AG09309 (cell line): ENCODE data around the gene BPIFA2.

Source experiments
- DNase-seq: peaks from one replicate; pipeline ENCODE4 v3.0.0-alpha.2; 2010; ENCODE audit warnings: low read depth
- H3K4me3 ChIP-seq: 2 replicates; pipeline ENCODE4 v1.5.1; 2011; ENCODE audit warnings: mild to moderate bottlenecking, low read depth, low read length, moderate library complexity; ENCODE audit not compliant: control insufficient read depth
- CTCF ChIP-seq: IDR thresholded peaks from 2 replicates; pipeline ENCODE4 v1.5.1; 2011; ENCODE audit warnings: mild to moderate bottlenecking, low read depth, low read length, inconsistent platforms; ENCODE audit not compliant: insufficient read depth, control insufficient read depth; ENCODE audit errors: missing control alignments

BPIFA2 gene

GRCh38 chr20:33139467-33139866, 28.5 kb upstream of the BPIFA2 start:
- DNase-seq: no peak
- no peak overlapping the region for H3K4me3 ChIP-seq
- no peak for TF ChIP-seq CTCF

GRCh38 chr20:33145521-33145920, 22.4 kb upstream of the BPIFA2 start:
- no peak overlapping the region for H3K4me3 ChIP-seq
- no peak for TF ChIP-seq CTCF
- no peak for DNase-seq

- DNase-seq: no peak
- H3K4me3 ChIP-seq: no peak overlapping the region
- TF ChIP-seq CTCF: no peak
These were observed 20.7 kb upstream of the BPIFA2 start for GRCh38 chr20:33147299-33147698.

- no peak for DNase-seq
- no peak for TF ChIP-seq CTCF
- no peak overlapping the region for H3K4me3 ChIP-seq
These were observed 19.9 kb upstream of the BPIFA2 start for GRCh38 chr20:33148040-33148439.

GRCh38 chr20:33154252-33154651, 13.7 kb upstream of the BPIFA2 start:
- no peak overlapping the region for H3K4me3 ChIP-seq
- DNase-seq: no peak
- TF ChIP-seq CTCF: no peak

- H3K4me3 ChIP-seq: no peak overlapping the region
- TF ChIP-seq CTCF: no peak
- no peak for DNase-seq
These were observed 9.1 kb upstream of the BPIFA2 start for GRCh38 chr20:33158637-33159385.
